Small intestine (tissue), 7 donors: ENCODE results near the gene HIPK4. TPM values are rescaled to one million over a fixed set of nuclear protein-coding genes. Genes with fewer than 3 reads are reported as not detected.

ENCODE experiments used
- DNase-seq, 2 donors: peaks; one replicate each; pipeline versions ENCODE4 v3.0.0 to v3.0.0-alpha.2; 2013
- FAIRE-seq: peaks from 2 replicates; lab custom pipeline; 2012; peaks lifted over from hg19 to GRCh38; lab: Jason Lieb, UNC
- H3K27ac ChIP-seq, 3 donors: one replicate each; pipeline ENCODE4 v1.5.1; 2013; ENCODE audit warnings: low read length in 2 of 3, mild to moderate bottlenecking in 2 of 3, control low read depth in 1 of 3, inconsistent platforms in 1 of 3, low read depth in 1 of 3, moderate library complexity in 1 of 3
- H3K27me3 ChIP-seq, 3 donors: one replicate each; pipeline ENCODE4 v1.6.1; 2013; ENCODE audit warnings: low read length in 3 of 3, inconsistent platforms in 1 of 3; ENCODE audit not compliant: control insufficient read depth in 3 of 3, insufficient read depth in 3 of 3
- H3K36me3 ChIP-seq, 3 donors: one replicate each; pipeline ENCODE4 v1.6.1; 2013; ENCODE audit warnings: low read length in 3 of 3, inconsistent platforms in 1 of 3, low read depth in 1 of 3, mild to moderate bottlenecking in 1 of 3, moderate library complexity in 1 of 3; ENCODE audit not compliant: control insufficient read depth in 3 of 3, insufficient read depth in 2 of 3
- H3K4me1 ChIP-seq, 3 donors: one replicate each; pipeline ENCODE4 v1.6.1; 2013; ENCODE audit warnings: low read length in 2 of 3, inconsistent platforms in 1 of 3, low read depth in 1 of 3, mild to moderate bottlenecking in 1 of 3, moderate library complexity in 1 of 3; ENCODE audit not compliant: control insufficient read depth in 3 of 3, insufficient read depth in 2 of 3
- H3K4me3 ChIP-seq, 3 donors: one replicate each; pipeline ENCODE4 v1.5.1; 2013; ENCODE audit warnings: low read length in 3 of 3, control low read depth in 1 of 3, inconsistent platforms in 1 of 3, low read depth in 1 of 3, mild to moderate bottlenecking in 1 of 3, moderate library complexity in 1 of 3
- H3K9me3 ChIP-seq, 2 donors: one replicate each; pipeline ENCODE4 v1.6.1; 2013; ENCODE audit warnings: low read depth in 1 of 2, low read length in 1 of 2; ENCODE audit not compliant: control insufficient read depth in 2 of 2, insufficient read depth in 1 of 2
- WGBS, 3 donors: extraction: QIAGEN DNeasy Blood & Tissue Kit; methylation state at CpG; one replicate each; pipeline ENCODE4 v1.1.7; 2013; 5-methylcytosine and 5-hydroxymethylcytosine counted together
- polyA plus RNA-seq, 4 donors: library from polyadenylated mRNA; stranded (reverse) in 3 of 4; unstranded in 1 of 4; fragments of 200-250 nt in 3 of 4; fragments of 120-200 nt in 1 of 4; gene quantifications; one replicate each; pipeline versions ENCODE4 v1.2.1 to v1.2.3, GENCODE V29; 2013
- donor health status: healthy with polysubstance abuse.
- donor health status: control.
- donor health status: control.
- donor health status: Bipolar disorder and iron deficiency.
- donor health status: healthy.

The HIPK4 gene
- polyA plus RNA-seq, 4 donors: 0.07 TPM; not detected in 2

DNA sequence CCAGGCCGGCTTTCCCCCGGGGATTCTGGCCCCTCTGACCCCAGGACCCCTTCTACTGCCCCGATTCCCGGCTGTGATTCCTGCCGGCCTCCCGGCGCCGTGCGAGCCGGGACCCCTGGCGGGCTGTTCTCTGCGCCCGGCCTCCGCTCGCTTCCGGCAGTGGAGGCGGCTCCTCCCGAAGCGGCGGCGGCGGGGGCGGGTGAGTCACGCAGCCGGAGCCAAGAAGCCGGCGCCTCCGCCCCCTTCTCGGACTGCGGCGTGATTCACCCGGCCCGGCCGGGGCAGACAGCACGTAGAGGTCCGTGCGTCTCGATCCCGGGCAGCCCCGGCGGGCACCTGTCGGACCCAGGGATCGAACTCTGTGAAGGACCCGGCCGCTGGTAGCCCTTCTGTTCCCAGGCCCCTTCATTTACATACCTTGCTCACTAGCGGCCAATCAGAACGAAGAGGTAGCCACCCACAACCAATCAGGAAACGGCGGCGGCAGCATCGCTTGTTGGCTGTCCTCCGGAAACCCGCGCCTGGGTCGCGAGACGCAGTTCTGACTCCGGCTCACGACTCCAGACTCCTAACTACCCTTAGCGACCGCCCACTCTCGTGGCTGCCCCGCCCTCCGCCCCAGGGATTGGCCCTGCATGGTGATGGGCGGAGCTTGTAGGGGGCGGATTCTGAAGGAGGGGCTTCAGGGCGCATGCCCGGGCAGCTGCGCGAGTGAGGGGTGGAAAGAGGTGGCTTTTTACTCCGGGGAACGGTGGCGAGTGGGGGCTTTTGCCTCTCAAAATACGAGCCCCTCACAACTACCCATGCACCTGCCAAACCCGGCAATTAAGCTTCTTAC, 35.7 kb upstream of the HIPK4 start, which contains the start of gene SERTAD1:
Gene SERTAD1 (minus strand): TSS at position 543 of the 838 bp plus-strand sequence. CDS start 2,446 bp downstream, outside the sequence.
- Histone ChIP-seq H3K36me3 (peaks cover 0 to 18% (median 4%) of the 10 kb centered on the region in 3 donors), H3K4me1 (peaks cover 0 to 14% (median 0%) of the 10 kb centered on the region in 3 donors), H3K27me3 (no peaks in the 10 kb centered on the region), H3K9me3 (no peaks in the 10 kb centered on the region), H3K27ac (peak within 1 kb of the TSS; percentile 79 to 99 (median 97)), H3K4me3 (peak within 1 kb of the TSS; percentile 57 to 84 (median 74))
- FAIRE-seq (no peak), DNase-seq (peak; percentile 100)
- WGBS, 3 donors: 0% methylated on average over 61 to 75 of the region's 75 CpGs

DNA sequence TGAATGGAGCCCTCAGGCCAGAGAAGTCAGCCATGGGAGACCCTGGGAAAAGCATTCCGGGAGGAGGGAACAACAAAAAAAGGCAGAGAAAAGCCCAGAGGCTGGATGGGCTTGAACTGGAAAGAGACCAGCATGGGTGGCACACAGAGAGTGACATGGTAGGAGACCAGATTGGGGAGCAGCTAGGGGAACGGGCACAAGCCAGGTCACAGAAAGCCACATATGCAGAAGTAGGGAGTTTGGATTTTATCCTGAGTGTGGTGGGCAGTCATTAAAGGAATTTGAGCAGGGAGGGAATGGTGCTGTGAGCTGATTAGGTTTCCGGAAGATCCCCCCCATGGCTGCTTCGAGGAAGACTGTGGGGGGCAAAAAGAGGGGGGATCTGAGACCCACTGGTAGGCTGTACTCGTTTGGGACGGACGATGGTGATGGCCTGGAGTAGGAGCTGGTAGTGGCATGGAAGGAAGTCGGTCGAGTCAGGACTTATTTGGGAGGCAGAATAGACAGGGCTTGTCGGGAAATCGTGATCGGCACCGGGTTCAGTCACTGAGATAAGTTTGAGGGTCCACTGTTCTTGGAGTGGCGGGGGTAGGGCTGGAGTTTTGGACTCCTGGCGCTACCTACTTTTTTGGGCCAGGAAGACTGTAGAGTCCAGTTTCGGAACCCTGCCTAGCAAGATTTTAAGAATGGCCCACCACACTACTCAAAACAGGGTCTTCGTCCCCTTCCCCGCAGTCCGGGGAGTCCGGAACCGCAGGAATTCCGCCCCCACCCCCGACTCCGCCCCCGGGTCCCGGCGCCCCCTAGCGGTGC, 34.9 kb upstream of the HIPK4 start:
- Histone ChIP-seq H3K27me3 (no peaks in the 10 kb centered on the region), H3K4me1 (peaks cover 0 to 17% (median 0%) of the 10 kb centered on the region in 3 donors), H3K36me3 (peaks cover 0 to 18% (median 4%) of the 10 kb centered on the region in 3 donors), H3K27ac (peak overlapping the region; percentile 79 to 99 (median 97)), H3K4me3 (peak overlapping the region; percentile 57 to 84 (median 74)), H3K9me3 (no peaks in the 10 kb centered on the region)
- FAIRE-seq: no peak
- peak; percentile 33 to 54 for DNase-seq
- 1 to 2% (median 1%) methylated on average over 20 to 28 of the region's 28 CpGs for WGBS, 3 donors

DNA sequence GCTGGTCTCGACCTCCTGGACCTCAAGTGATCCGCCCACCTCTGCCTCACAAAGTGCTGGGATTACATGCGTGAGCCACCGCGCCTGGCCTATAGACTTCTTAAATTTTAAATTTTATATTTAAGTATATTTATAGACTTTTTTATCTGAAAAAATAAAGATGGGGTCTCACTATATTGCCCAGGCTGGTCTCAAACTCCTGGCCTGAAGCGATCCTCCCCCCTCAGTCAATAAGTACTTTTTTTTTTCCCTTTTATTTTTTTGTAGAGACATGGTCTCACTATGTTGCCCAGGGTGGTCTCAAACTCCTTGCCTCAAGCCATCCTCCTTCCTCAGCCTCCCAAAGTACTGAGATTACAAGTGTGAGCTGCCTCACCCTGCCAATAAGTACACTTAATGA, 34.0 kb upstream of the HIPK4 start:
- no peaks in the 10 kb centered on the region for H3K9me3 ChIP-seq
- H3K27me3 ChIP-seq: no peaks in the 10 kb centered on the region
- peaks cover 0 to 17% (median 0%) of the 10 kb centered on the region in 3 donors for H3K4me1 ChIP-seq
- H3K36me3 ChIP-seq: peaks cover 0 to 18% (median 4%) of the 10 kb centered on the region in 3 donors
- 95 to 98% (median 96%) methylated on average over 6 of the region's 6 CpGs for WGBS, 3 donors
- DNase-seq: no peak
- no peak for FAIRE-seq
- H3K4me3 ChIP-seq: no peak overlapping the region
- H3K27ac ChIP-seq: no peak overlapping the region

DNA sequence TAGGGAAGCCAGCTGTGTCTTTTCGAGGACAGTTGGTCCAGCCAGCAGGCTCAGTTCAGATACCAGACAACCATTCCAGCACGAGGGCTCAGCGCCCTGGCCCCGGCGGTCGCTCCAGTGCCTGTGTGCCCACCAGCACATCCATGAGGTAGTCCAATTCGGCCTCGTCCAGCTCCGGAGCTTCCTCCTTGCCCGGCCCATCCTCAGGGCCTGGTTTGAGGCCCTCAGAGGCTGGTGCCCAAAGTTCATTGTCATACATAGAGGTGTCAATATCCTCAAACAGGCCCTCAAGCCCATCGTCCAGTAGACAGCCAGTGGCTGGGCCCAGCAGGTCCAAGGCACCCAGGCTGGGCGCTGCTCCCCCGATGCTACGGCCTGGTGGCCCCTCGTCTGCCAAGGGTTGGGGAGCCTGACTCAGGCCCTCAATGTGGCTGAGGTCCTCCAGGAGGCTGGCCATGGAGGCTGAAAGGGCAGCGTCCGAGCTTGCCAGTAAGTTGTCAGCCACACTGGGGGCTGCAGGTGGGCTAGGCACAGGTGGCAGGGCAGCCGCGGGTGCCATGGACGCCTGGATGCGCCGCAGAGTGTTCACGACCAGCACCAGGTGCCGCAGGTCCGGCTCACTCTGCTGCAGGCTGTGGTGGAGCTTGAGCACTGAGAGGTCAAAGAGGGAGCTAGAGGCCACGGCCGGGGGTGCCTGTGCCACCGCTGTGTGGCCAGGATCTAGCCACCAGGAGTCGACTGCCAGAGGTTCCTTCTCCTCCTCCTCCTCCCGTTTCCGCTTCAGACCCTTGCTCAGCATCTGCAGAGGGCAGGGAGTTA, 33.0 kb upstream of the HIPK4 start:
- DNase-seq (no peak), FAIRE-seq (no peak)
- WGBS, 3 donors: 89 to 91% (median 91%) methylated on average over 30 to 31 of the region's 31 CpGs
- H3K9me3 ChIP-seq: no peaks in the 10 kb centered on the region
- peaks cover 0 to 18% (median 4%) of the 10 kb centered on the region in 3 donors for H3K36me3 ChIP-seq
- peaks cover 0 to 17% (median 0%) of the 10 kb centered on the region in 3 donors for H3K4me1 ChIP-seq
- H3K27ac ChIP-seq: peak overlapping the region in 1 of 3 donors; percentile 36
- no peak overlapping the region for H3K4me3 ChIP-seq
- H3K27me3 ChIP-seq: no peaks in the 10 kb centered on the region

DNA sequence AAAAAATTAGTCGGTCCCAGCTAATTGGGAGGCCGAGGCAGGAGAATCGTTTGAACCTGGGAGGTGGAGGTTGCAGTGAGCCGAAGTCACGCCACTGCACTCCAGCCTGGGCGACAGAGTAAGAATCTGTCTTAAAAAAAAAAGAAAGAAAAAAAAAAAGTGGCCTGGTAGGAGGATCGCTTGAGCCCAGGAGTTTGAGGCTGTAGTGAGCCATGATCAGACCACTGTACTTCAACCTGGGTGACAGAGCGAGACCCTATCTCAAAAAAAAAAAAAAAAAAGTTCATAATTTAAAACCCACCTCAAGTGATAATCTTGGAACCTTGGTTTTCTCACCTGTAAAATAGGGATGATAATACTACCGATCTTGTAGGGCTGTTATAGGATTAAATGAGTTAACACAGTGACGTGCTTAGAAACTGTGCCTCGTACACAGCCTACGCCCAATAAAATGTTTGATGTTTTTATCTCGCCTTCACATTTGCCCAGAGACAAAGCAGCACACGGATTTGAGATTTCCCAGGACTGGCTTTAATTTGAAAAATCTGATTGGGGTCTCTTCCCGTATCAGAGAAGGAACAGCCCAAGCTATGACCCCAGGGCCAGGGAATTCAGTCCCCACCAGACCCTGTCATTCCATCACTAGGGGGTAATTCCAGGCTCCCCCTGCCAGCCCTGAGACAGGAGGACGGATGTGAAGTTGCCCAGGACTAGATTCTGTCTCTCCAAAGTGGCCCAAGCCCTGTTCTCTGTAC, 32.2 kb upstream of the HIPK4 start:
- peaks cover 0 to 18% (median 4%) of the 10 kb centered on the region in 3 donors for H3K36me3 ChIP-seq

DNA sequence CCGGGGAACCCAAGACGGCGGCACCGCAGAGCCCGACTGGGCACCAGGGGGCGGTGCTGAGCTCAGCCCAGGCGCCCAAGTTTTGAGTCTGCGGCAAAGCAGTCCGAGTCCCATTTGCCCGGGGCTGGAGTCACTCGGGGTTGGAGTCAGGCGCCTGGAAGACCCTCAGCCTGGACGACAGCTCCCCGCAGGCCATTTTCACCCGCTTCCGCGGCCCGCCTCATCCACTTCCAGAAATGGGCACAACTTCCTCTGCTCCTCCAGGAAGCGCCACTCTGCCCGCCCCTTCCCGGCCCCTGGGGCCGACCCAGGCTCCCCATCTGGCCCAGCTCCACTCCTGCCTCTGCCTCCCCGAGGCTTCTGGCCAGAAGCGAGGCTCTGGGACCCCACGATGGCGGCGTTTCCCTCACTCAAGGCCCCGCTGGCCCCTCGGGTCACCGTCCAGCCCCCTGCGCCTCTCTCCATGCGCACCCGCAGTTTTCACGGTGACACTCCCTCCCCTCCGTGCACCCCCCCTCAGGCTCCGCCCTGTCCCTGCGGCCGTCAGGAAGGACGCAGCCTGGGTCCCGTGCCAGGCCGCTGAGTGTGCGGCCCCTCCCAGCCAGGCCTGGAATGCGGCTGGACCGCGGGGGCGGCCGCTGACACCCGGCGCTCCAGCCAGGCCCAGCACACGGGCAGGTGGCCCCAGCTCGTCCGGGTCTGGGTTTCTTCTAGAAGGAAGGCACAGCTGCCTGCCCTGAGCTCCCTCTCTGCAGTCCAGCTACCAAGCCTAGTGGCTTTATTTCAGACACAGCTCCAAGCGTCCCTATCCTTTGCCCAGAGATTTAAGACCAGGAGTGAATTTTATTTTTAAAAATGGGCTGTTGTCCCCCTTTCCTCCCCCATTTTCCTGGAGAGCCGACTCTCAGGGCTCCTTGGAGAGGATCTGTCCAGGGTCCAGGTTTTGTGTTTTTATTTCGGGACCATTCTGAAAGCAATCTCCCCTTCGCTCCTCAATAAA, 31.1 kb upstream of the HIPK4 start:
- H3K27me3 ChIP-seq: no peaks in the 10 kb centered on the region
- H3K4me3 ChIP-seq: peak overlapping the region; percentile 64 to 68 (median 66)
- peaks cover 0 to 29% (median 0%) of the 10 kb centered on the region in 3 donors for H3K4me1 ChIP-seq
- 1 to 2% (median 1%) methylated on average over 53 to 56 of the region's 56 CpGs for WGBS, 3 donors
- DNase-seq (peak; percentile 95 to 98), FAIRE-seq (no peak)
- H3K9me3 ChIP-seq: no peaks in the 10 kb centered on the region
- H3K36me3 ChIP-seq: peaks cover 0 to 18% (median 4%) of the 10 kb centered on the region in 3 donors
- H3K27ac ChIP-seq: peak overlapping the region; percentile 98 to 100 (median 98)

More for the DNA sequence above, 32.2 kb upstream of the HIPK4 start:
- 63 to 73% (median 64%) methylated on average over 16 of the region's 16 CpGs for WGBS, 3 donors
- peaks cover 0 to 23% (median 0%) of the 10 kb centered on the region in 3 donors for H3K4me1 ChIP-seq
- peak overlapping the region; percentile 98 to 100 (median 98) for H3K27ac ChIP-seq
- no peak overlapping the region for H3K4me3 ChIP-seq
- H3K27me3 ChIP-seq: no peaks in the 10 kb centered on the region
- DNase-seq: no peak
- FAIRE-seq: no peak
- no peaks in the 10 kb centered on the region for H3K9me3 ChIP-seq
